RWPE2 (cell line): ENCODE results near the gene IQCH.
"Not testable (repeated sequence)": the region's sequence is repeated elsewhere in the genome, so short reads cannot be mapped to it uniquely, and the experiment has no call there.

Source experiments
- ATAC-seq: fragments of 200-7000 bp; cut with Tn5 transposase; 3 replicates; pipeline ENCODE4 v1.9.1; 2021; ENCODE audit warnings: low read depth
- DNase-seq: peaks from one replicate; pipeline ENCODE4 v3.0.0-alpha.2; 2020; ENCODE audit warnings: low spot score
- H3K27ac ChIP-seq: fragments of 450-650 bp; 2 replicates; pipeline ENCODE4 v1.5.1; 2017; ENCODE audit warnings: mild to moderate bottlenecking; ENCODE audit not compliant: poor library complexity, severe bottlenecking
- H3K27me3 ChIP-seq: fragments of 250-450 bp; sonication (Bioruptor Pico); 2 replicates; pipeline ENCODE4 v1.5.1; 2021; ENCODE audit warnings: mild to moderate bottlenecking, moderate library complexity; ENCODE audit not compliant: insufficient read depth, poor library complexity, severe bottlenecking
- H3K36me3 ChIP-seq: fragments of 250-450 bp; sonication (Bioruptor Pico); 2 replicates; pipeline ENCODE4 v1.5.1; 2020; ENCODE audit warnings: low read depth, mild to moderate bottlenecking, moderate library complexity
- H3K4me1 ChIP-seq: fragments of 250-450 bp; sonication (Bioruptor Pico); 2 replicates; pipeline ENCODE4 v1.5.1; 2021; ENCODE audit warnings: mild to moderate bottlenecking, moderate library complexity; ENCODE audit not compliant: insufficient read depth, poor library complexity, severe bottlenecking
- H3K4me3 ChIP-seq: fragments of 250-450 bp; sonication (Bioruptor Pico); 2 replicates; pipeline ENCODE4 v1.5.1; 2021; ENCODE audit warnings: mild to moderate bottlenecking, moderate library complexity; ENCODE audit not compliant: severe bottlenecking
- H3K9me3 ChIP-seq: fragments of 250-450 bp; sonication (Bioruptor Pico); 2 replicates; pipeline ENCODE4 v1.5.1; 2021; ENCODE audit warnings: mild to moderate bottlenecking, moderate library complexity; ENCODE audit not compliant: severe bottlenecking
- TF ChIP-seq, protein P1 (sequence below): fragments of 450-650 bp; IDR thresholded peaks from one replicate; pipeline ENCODE4 v1.5.1; 2017; ENCODE audit warnings: mild to moderate bottlenecking, moderate library complexity; ENCODE audit not compliant: poor library complexity, severe bottlenecking

The IQCH gene

GRCh38 chr15:67241132-67241855, 13.3 kb upstream of the IQCH start:
- no peak overlapping the region for H3K4me3 ChIP-seq
- TF ChIP-seq, protein P1, sequence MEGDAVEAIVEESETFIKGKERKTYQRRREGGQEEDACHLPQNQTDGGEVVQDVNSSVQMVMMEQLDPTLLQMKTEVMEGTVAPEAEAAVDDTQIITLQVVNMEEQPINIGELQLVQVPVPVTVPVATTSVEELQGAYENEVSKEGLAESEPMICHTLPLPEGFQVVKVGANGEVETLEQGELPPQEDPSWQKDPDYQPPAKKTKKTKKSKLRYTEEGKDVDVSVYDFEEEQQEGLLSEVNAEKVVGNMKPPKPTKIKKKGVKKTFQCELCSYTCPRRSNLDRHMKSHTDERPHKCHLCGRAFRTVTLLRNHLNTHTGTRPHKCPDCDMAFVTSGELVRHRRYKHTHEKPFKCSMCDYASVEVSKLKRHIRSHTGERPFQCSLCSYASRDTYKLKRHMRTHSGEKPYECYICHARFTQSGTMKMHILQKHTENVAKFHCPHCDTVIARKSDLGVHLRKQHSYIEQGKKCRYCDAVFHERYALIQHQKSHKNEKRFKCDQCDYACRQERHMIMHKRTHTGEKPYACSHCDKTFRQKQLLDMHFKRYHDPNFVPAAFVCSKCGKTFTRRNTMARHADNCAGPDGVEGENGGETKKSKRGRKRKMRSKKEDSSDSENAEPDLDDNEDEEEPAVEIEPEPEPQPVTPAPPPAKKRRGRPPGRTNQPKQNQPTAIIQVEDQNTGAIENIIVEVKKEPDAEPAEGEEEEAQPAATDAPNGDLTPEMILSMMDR: no peak

DNA sequence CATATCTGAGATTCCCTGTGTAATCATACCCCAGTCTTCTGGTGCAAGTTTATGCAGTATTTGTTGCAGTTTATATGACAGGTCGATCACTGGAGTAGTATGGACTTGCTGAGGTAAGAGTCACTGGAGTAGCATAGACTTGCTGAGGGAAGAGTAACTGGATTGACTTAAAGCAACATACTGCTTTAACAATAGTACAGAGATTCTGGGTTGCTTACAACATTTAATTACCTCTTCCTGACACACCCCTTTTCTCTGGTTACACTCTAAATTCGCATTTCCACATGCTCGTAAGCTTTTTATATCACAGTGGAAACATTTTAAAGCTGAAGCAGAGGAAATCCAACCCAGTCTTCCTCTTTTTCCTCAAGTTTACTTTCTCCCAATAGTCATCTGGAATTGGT, 11.9 kb upstream of the IQCH start:
- H3K36me3 ChIP-seq: peaks cover 38% of the 10 kb centered on the region
- peak; percentile 85 for ATAC-seq
- H3K4me1 ChIP-seq: peaks cover 40% of the 10 kb centered on the region
- H3K27ac ChIP-seq: peak overlapping the region; percentile 42
- DNase-seq: no peak
- no peaks in the 10 kb centered on the region for H3K27me3 ChIP-seq
- no peaks in the 10 kb centered on the region for H3K9me3 ChIP-seq
- TF ChIP-seq, protein P1: no peak
- H3K4me3 ChIP-seq: no peak overlapping the region

More at GRCh38 chr15:67241132-67241855, 13.3 kb upstream of the IQCH start:
- ATAC-seq (no peak), DNase-seq (no peak)
- Histone ChIP-seq H3K9me3 (no peaks in the 10 kb centered on the region), H3K36me3 (peaks cover 31% of the 10 kb centered on the region), H3K27ac (peak overlapping the region; percentile 14), H3K27me3 (no peaks in the 10 kb centered on the region), H3K4me1 (peaks cover 40% of the 10 kb centered on the region)

DNA sequence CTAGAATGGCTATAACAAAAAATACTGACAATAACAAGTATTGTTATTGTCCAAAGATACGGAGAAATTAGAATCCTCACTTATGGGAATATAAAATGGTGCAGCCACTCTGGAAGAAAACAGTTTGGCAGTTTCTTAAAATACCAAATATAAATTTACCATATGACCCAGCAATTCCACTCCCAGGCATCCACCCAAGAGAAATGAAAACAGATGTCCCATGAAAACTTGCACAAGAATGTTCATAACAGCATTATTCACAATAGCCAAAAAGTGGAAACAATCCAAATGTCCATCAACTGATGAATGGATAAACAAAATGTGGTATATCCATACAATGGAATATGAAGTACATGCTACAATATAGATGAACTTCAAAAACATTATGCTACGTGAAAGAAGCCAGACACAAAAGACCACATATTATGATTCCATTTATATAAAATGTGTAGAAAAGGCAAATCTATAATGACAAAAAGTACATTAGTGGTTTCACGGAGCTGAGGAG, 9.6 kb upstream of the IQCH start:
- Histone ChIP-seq H3K4me3 (no peak overlapping the region), H3K9me3 (no peaks in the 10 kb centered on the region), H3K27ac (no peak overlapping the region), H3K27me3 (no peaks in the 10 kb centered on the region), H3K36me3 (peaks cover 58% of the 10 kb centered on the region), H3K4me1 (peaks cover 29% of the 10 kb centered on the region)
- DNase-seq (no peak), ATAC-seq (no peak)
- TF ChIP-seq, protein P1: no peak

- Histone ChIP-seq H3K4me1 (peaks cover 14% of the 10 kb centered on the region), H3K36me3 (peaks cover 55% of the 10 kb centered on the region)
- not testable (repeated sequence) for DNase-seq, H3K4me3 ChIP-seq, ATAC-seq, H3K9me3 ChIP-seq, H3K27ac ChIP-seq, H3K27me3 ChIP-seq
Measured at GRCh38 chr15:67246606-67247005, 8.0 kb upstream of the IQCH start.

DNA sequence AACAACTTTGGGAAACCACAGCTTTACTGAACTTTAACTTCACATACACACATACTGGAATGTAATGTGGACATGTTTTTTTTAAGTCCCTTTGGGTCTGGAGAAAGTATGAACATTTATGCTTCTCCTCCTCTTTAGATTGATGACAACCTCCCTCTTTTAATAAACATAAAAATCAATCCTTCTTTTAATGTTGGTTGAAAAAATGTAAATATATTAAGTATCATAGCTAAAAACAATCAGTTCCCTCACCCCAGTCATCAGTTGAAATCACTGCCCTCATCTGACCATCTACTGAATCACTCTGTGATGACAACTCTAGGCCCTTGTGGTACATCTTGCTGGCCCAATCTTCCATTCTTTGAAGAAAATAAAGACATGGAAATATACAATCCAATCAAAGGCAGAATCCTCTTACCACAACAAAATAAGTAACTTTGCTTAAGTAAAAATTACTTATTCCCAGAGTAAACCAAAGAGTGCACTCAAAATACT, 6.5 kb upstream of the IQCH start:
- DNase-seq (no peak), ATAC-seq (no peak)
- Histone ChIP-seq H3K27me3 (no peaks in the 10 kb centered on the region), H3K36me3 (peaks cover 67% of the 10 kb centered on the region), H3K27ac (no peak overlapping the region), H3K4me3 (no peak overlapping the region), H3K9me3 (no peaks in the 10 kb centered on the region), H3K4me1 (peaks cover 18% of the 10 kb centered on the region)
- TF ChIP-seq, protein P1: no peak
